ENCODE data around the gene COL27A1. TPM values are rescaled to one million over a fixed set of nuclear protein-coding genes. Genes with fewer than 3 reads are reported as not detected.

COL27A1 gene
- total RNA-seq, result 19.4 and 23.2 TPM in 2 replicates

DNA sequence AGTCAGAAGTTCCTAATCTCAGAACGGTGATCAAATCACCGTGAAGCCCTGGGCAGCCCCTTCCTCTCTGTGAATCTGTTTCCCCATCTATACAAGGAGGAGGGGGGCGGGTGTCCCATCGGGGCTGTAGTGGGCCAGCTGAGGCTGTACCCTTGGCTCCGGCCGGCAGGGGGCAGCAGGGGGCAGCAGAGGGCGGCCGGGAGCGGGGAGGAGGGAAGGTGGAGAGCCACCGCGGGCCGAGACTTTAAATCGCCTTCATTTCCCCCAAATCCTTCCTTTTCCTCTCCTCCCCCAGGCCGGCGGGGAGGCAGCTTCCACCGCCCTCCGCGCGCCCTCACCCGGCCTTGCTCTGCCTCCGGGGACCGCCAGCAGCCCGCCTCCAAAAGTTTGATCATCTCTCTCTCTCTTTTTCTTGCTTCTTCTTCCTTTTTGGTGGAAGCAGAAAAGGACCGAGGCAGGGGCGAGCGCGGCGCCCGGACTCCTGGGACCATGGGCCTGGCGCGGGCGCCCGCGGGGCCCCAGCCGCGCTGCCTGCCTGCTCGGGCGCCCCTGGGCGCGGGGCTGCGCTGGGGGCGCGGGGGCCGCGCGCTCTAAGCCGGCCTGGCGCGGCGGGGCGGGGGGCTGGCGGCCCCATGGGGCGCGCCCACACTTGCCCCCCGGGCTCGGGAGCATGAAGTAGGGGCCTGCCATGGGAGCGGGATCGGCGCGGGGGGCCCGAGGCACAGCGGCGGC is at the start of gene COL27A1:
COL27A1 (plus strand) TSS at position 275 of the 732 bp plus-strand sequence; CDS start at position 689, 414 bp downstream.

DNA sequence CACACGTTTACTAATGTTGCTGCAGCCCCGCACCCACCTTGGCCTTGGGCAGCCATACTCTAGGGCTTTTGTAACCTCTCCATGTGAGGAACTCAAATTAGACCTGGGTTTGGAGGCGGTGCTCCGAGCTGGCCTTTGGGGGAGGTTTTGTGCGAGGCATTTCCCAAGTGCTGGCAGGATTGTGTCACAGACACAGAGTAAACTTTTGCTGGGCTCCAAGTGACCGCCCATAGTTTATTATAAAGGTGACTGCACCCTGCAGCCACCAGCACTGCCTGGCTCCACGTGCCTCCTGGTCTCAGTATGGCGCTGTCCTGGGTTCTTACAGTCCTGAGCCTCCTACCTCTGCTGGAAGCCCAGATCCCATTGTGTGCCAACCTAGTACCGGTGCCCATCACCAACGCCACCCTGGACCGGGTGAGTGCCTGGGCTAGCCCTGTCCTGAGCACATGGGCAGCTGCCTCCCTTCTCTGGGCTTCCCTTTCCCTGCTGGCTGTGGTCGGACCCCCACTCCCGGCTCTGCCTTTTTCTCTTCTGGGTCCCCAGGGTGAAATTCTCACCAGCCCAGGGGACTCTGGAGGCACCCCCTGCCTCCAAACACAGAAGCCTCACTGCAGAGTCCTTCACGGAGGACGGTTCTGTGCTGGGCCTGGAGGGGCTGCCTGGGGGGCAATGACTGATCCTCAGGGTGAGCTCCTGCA is 167.6 kb downstream of the COL27A1 start, which contains the start of gene ORM1:
ORM1 (plus strand) TSS at position 268 of the 701 bp plus-strand sequence; CDS start at position 304, 36 bp downstream.

DNA sequence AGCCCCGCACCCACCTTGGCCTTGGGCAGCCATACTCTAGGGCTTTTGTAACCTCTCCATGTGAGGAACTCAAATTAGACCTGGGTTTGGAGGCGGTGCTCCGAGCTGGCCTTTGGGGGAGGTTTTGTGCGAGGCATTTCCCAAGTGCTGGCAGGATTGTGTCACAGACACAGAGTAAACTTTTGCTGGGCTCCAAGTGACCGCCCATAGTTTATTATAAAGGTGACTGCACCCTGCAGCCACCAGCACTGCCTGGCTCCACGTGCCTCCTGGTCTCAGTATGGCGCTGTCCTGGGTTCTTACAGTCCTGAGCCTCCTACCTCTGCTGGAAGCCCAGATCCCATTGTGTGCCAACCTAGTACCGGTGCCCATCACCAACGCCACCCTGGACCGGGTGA is 174.3 kb downstream of the COL27A1 start, which contains the start of gene ORM2:
ORM2 (plus strand) TSS at position 245 of the 398 bp plus-strand sequence; CDS start at position 281, 36 bp downstream.

Small RNA genes lying within 50 kb of the gene (small RNA-seq; reads per million reads assigned to genes)
- 913 reads per million, percentile 99 among the genes with 10 or more reads in this experiment for gene MIR455

Other genes starting within 250 kb of the COL27A1 start
- not detected in 2 replicates for gene AMBP, start 77.2 kb upstream of the COL27A1 start, total RNA-seq
- 0.22 TPM in 1 of 2 replicates, not detected in the other for gene KIF12, start 56.2 kb upstream of the COL27A1 start, total RNA-seq
- not detected in 2 replicates for gene ORM1, start 167.6 kb downstream of the COL27A1 start, total RNA-seq
- gene ORM2, start 174.3 kb downstream of the COL27A1 start, total RNA-seq, result not detected in 2 replicates
- gene AKNA, start 232.4 kb downstream of the COL27A1 start, total RNA-seq, result 10.1 and 15.1 TPM in 2 replicates